ENCODE results near the gene ARID5B. TPM values are rescaled to one million over a fixed set of nuclear protein-coding genes. Genes with fewer than 3 reads are reported as not detected.

Gene ARID5B
- total and polyA plus RNA-seq, 2 donors (not counting 1 experiment from before 2014, with no cell fraction given) = 22.4 to 237 TPM

DNA sequence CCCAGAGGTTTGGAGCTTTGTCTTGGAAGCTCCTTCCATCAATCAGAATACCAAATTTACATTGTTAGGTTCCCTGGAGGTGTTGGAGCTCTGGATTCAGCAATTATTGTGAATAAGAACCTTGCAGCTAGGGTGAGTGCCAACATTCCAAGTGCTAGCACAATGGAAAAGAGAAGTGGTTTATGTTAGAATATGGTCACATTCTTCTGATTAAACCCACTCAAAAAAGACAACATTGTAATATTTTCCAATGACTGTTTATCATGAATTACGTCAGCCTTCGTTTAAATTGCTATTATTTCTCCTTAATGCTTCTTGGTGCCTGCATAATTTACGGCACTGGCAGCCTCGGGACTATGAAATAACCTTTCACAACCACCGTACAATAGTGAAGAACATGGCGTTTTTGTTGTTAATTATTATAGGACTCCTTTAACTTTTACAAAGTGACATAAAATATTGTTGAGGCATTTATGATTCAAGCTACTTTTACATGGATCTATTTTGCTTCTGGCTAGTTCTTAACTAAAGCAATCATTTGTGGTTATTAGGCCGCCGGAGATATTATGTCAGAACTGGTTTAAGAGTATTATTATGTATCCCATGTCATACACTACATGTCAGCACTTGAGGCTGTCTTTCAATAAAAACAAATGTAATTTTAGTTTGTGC, 117.7 kb downstream of the ARID5B start:
- no peaks in the 10 kb centered on the region for H3K27me3 Mint-ChIP-seq

More for the DNA sequence above, 117.7 kb downstream of the ARID5B start:
- Histone ChIP-seq H3K27me3 (replicated peaks in 1 of 4; ENCODE audit: control extremely low read depth in 1 of 4, control insufficient read depth in 3 of 4, insufficient read depth in 4 of 4, low read length in 3 of 4) (no peaks in the 10 kb centered on the region), H3K9ac (ENCODE audit: low read length) (peak overlapping the region; percentile 37), H3K4me3 (ENCODE audit: control extremely low read depth in 1 of 5, extremely low read depth in 1 of 5, insufficient read depth in 1 of 5, low read depth in 2 of 5, low read length in 4 of 5) (peak overlapping the region in 1 of 5 experiments; percentile 50), H3K9me3 (ENCODE audit: control extremely low read depth in 1 of 3, control insufficient read depth in 2 of 3, insufficient read depth in 1 of 3, low read length in 2 of 3) (peaks cover 0 to 6% (median 0%) of the 10 kb centered on the region in 3 donors), H4K20me1 (ENCODE audit: control insufficient read depth, insufficient read depth, low read length, poor library complexity, severe bottlenecking) (no peaks in the 10 kb centered on the region), H3K4me2 (replicated peaks; ENCODE audit: low read depth, low read length, poor library complexity, severe bottlenecking) (peak overlapping the region; percentile 66), H3K27ac (ENCODE audit: low read length in 2 of 2) (peak overlapping the region; percentile 94 to 98), H2AFZ (ENCODE audit: insufficient read depth, low read depth, low read length, poor library complexity, severe bottlenecking) (no peak overlapping the region), H3K36me3 (replicated peaks in 1 of 2; ENCODE audit: control extremely low read depth in 1 of 2, control insufficient read depth in 1 of 2, extremely low read depth in 1 of 2, insufficient read depth in 2 of 2, low read length in 1 of 2) (peaks cover 0 to 23% of the 10 kb centered on the region in 2 experiments), H3K79me2 (ENCODE audit: control insufficient read depth, insufficient read depth, low read length) (peaks cover 100% of the 10 kb centered on the region), H3K4me1 (ENCODE audit: control insufficient read depth in 2 of 2, insufficient read depth in 2 of 2, low read length in 2 of 2) (peaks cover 90 to 93% of the 10 kb centered on the region in 2 donors)
- peaks cover 2% of the 10 kb centered on the region for H3K9me3 Mint-ChIP-seq (ENCODE audit: insufficient read depth)
- H3K4me3 Mint-ChIP-seq = peak overlapping the region; percentile 47
- peak overlapping the region; percentile 94 for H3K27ac Mint-ChIP-seq
- ChIA-PET CTCF (interaction anchor here (1.1 to 12.2 kb wide), 6 partner anchors 9 to 122 kb away, joined by 3 to 131 read pairs (median 8); partner anchors contain the start of gene ARID5B), POLR2A (interaction anchor here (0.6 to 5.8 kb wide), 7 partner anchors 14 to 119 kb away, joined by 3 to 34 read pairs (median 4); partner anchors contain the start of gene ARID5B)
- ATAC-seq (ENCODE audit: low read depth) = no peak
- peaks cover 91% of the 10 kb centered on the region for H3K4me1 Mint-ChIP-seq
- WGBS (ENCODE audit: insufficient coverage) = no CpG with 5 or more reads among the region's 8 CpGs
- intact Hi-C loops (cut with micrococcal nuclease) = no loop called here
- TF ChIP-seq EZH2 (IDR thresholded peaks at IDR 0.05; ENCODE audit: borderline replicate concordance, insufficient read depth, low read depth, low read length, poor library complexity, severe bottlenecking) = no peak
- TF ChIP-seq, protein P1, sequence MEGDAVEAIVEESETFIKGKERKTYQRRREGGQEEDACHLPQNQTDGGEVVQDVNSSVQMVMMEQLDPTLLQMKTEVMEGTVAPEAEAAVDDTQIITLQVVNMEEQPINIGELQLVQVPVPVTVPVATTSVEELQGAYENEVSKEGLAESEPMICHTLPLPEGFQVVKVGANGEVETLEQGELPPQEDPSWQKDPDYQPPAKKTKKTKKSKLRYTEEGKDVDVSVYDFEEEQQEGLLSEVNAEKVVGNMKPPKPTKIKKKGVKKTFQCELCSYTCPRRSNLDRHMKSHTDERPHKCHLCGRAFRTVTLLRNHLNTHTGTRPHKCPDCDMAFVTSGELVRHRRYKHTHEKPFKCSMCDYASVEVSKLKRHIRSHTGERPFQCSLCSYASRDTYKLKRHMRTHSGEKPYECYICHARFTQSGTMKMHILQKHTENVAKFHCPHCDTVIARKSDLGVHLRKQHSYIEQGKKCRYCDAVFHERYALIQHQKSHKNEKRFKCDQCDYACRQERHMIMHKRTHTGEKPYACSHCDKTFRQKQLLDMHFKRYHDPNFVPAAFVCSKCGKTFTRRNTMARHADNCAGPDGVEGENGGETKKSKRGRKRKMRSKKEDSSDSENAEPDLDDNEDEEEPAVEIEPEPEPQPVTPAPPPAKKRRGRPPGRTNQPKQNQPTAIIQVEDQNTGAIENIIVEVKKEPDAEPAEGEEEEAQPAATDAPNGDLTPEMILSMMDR (IDR thresholded peaks at IDR 0.05) = no peak
- no peak for DNase-seq

All from B cell (primary cell).